GM19372 (cell line): ENCODE data around the gene GRB10.
"Not testable (repeated sequence)": the region's sequence is repeated elsewhere in the genome, so short reads cannot be mapped to it uniquely, and the experiment has no call there.

ENCODE experiments used
- ATAC-seq: cut with Tn5 transposase; IDR thresholded peaks from one replicate; pipeline ENCODE4 v1.9.1; 2021; ENCODE audit warnings: mild to moderate bottlenecking, low read depth, moderate library complexity; ENCODE audit not compliant: unreplicated experiment

GRB10 gene

DNA sequence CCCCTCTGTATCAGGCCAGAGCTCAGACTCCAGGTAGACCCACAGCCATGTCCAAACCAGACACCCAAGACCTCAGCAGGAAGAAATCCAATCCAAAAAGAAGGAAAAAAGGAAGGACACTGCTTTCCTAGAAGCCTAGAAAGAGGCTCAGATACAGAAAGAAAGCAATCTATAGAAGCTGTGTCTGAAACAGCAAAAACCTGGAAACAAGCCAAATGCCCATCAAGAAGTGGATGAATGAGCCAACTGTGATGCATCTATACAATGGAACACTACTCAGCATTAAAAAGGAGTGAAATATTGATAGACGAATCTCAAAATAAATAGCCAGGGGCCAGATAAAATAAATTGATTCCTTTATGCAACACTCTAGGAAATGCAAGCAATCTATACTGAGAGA lies 31.6 kb downstream of the GRB10 start:
- ATAC-seq, result no peak

DNA sequence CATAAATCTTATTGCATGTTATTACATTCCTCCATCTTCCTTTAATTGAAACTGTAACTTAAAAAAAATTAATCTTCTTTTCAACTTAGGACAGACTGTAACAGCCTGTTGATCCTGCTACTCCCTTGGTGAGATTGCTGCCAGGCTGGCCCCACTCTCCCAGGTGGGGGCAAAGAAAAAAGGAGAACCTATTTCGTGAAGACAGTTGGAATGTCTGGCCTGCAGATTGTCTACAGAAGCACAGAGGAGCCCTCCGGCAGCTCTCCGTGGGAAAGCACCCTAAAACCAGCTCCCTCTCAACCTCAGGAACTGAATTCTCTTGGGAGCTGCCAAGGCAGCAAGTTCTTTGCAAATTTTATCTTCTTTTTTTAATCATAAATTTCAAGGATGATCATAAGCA lies 32.8 kb downstream of the GRB10 start:
- no peak for ATAC-seq

DNA sequence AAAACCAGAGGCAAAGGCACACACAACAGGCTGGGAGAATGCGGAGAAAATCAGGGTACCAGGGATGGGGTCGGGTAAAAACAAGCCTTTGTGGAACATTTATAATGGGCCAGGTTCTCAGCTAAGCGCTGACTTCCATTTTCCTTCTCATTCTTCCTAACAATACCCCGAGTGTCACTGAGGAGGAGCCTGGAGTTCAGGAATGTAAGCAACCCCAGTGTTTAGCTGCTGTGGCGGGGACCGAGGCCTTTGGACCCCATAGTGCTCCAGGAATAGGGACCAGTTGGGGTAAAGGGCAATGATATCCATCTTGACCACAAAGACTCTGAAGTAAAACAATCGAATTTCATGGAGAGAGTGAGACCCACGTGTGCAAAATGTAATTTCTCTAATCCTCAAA lies 34.2 kb downstream of the GRB10 start:
- ATAC-seq, result no peak

DNA sequence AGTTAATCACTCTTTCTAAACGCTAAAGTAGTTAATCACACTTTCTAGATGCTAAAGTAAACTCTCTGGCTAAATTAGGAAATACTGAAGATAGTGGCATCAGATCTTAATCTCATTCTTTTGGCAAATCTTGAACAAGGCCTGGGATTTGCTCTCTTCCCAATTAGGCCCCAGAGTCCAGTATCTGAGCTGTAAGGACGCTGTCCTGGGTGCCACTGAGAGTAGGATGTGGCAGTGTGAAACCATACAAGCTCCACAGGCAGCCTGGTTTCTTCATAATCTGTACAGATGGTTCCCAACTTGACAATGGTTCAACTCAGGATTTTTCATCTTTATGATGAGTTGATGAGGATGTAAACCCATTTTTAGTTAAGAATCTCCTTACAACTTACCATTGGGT lies 36.9 kb downstream of the GRB10 start:
- ATAC-seq, result no peak

DNA sequence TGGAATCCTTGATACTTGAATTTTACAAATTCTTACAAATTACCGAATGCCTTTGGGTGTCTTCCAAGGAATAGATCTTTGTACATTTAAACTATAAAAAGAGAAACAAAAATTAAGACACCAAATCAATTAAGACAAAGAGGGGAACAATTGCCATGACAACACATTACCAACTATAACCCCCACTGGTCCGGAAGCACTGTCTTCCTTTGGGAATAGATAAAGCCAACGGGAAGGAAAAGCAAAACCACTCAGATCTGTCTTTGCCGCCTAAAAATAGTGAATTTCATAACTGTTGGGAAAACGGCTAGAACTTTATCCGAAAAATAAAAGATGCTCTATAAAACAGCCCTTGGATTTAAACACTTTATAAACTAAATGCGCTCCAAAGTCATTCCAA lies 37.4 kb downstream of the GRB10 start:
- ATAC-seq, result no peak

DNA sequence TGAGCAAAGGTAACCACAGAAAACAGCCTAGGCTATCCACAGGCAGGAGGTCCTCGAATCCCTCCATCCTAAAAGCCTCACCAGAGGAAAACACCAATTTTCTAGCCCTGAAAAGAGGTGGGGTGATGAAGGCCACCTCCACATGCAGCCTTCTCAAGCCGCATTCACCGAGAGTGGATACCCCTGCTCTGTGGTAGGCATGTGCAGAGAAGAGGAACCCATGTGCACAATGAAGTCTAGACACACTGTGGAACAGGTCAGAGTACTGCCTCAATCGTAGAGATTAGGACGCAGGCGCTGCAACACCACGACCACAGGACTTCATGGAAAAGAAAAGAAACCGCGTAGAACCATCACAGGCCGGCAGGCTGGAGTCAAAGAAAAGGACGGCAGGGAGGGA lies 38.8 kb downstream of the GRB10 start:
- no peak for ATAC-seq

DNA sequence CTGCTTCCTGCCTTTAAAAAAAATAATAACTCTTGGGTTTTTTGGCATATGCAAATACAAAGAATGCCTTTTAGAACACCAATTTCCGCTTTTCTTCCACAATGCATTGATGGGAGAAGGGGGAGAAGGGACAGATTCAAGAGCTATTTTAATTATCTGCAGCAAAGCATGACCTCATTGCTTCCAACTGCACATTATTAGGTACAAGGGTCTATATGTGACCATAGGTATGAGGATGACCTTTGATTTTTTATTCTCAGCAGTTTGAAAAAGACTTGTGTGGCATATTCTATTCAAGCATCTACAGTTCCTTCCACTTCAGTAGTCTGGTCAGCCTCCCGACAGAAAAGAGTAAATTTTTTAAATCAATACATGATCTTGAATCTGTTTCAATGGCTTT lies 39.7 kb downstream of the GRB10 start:
- ATAC-seq, result no peak

DNA sequence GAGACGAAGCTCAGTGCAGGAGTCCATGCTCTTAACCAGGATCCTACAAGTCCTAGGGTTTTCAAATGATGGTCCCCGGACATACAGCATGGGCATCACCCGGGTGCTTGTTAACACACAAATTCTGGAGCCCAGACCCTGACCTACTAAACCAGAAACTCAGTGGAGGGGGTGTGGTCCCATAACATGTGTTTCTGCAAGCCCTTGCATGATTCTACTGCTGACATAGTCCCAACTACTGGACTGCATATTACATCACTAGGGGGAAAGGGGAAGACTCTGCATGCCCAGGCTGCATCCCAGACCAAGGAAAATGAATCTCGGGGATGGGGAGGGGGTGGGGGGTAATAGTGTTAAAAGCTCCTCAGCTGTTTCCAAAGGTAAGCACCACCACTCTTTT lies 40.3 kb downstream of the GRB10 start:
- ATAC-seq, result no peak

DNA sequence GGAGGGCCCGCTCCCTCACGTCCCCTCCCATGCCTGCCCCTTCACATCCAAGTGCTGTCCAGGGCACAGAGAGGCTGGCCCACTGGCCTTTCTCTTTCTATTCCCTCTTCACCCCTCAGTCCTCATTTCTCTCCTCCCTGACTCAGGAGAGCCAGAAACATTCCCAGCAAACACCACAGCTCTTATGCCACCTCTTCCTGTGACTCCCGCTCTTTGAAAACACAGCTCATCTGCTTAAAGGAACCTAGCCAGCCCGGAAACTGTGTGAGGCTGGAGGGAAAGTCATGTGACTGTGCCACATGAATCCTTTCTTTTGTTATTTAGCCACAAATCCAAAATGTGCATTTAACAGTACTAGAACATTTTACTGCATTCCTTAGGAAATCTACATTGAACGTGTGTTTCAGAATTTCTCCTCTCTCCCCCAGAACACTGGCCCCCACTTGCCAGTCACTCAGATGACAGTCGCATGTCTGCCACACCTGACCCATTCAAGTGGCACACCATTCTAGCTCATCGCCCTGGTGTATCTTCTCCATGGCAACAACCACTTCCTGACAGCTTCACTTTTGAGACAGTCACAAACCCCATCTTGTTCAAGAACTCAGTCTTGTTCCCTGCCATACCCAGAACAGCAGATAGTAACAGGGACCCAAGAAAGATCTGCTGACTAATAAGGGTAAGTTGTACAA lies 42.8 kb downstream of the GRB10 start:
- no peak for ATAC-seq

DNA sequence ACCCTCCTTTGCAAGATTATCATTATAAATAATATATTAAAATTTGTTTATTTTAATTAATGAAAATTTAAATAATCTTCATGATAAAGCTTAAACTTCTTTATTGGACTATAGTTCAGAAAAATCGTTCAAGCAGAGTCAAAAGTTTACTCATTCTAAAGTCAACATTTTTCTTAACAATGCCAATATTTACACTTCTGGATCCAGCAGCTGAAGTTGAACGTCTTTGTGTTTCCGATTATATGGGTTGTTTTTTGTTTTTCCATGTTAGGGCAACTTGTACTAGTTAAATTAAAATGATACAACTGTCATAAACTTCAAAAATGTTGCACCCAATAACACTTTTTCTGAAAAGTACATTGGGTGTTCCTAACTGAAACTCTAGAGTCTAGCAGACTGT lies 43.8 kb downstream of the GRB10 start:
- no peak for ATAC-seq

DNA sequence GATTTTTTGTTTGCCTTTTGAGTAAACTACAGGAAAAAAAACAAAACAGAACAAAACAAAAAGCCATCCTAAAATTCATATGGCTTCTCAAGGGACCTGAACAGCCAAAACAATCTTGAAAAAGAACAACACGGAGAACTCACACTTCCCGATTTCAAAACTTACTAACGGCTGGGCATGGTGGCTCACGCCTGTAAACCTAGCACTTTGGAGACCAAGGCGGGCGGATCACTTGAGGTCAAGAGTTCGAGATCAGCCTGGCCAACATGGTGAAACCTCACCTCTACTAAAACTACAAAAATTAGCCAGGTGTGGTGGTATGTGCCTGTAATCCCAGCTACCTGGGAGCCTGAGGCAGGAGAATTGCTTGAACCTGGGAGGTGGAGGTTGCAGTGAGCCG lies 46.9 kb downstream of the GRB10 start:
- ATAC-seq, result not testable (repeated sequence)

DNA sequence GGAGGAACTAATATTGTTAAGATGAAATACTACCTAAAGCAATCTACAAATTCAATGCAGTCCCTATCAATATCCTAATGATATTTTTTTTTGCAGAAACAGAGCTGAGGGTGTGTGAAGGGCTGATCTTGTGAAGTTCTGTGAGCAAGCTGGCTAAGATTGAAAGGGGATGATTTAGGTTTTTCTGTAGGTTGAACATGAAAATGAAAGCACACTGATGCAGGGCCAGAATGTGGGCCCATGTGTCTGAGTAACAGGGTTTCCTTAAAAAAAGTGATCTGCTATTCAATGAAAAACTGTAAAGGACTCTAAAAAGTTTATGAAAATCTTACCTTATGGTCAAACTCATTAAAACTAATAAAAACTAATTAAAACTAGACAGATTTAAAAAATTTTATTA lies 47.4 kb downstream of the GRB10 start:
- no peak for ATAC-seq

DNA sequence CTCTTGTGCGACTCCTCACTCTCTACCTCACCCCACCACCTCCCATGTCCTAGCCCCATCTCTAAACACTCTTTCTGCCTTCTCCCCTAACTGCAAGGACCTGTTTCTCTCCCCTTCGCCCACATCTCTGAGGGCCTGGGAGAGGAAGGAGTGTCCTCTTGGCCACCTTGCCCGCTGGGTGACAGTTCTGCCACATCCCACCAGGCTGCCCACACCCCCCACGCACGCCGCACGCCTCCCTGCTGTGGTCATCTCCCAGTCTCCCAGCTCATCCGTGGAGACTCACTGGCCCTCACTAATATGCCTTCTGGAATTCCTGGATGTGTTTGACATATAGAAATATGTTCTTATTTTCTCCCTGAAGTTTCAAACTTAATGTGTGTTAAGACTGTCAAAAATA lies 48.5 kb downstream of the GRB10 start:
- ATAC-seq, result no peak

DNA sequence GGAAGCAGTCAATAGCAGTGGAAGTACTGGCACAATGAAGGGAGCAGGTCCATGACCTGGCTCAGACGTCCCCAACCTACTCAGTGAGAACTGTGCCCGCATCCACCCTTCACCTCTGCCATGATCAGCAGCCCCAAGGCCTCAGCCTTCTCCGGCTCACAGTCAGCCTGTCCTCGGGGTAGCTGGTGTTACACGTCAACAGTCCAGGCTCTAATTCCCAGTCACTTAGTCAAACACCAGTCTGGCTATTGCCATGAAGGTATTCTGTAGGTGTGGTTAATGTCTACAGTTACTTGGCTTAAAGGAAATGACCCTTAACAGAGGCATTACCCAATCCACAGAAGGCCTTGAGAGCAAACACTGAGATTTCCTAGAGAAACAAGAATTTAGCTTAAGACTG lies 49.1 kb downstream of the GRB10 start:
- ATAC-seq, result no peak

DNA sequence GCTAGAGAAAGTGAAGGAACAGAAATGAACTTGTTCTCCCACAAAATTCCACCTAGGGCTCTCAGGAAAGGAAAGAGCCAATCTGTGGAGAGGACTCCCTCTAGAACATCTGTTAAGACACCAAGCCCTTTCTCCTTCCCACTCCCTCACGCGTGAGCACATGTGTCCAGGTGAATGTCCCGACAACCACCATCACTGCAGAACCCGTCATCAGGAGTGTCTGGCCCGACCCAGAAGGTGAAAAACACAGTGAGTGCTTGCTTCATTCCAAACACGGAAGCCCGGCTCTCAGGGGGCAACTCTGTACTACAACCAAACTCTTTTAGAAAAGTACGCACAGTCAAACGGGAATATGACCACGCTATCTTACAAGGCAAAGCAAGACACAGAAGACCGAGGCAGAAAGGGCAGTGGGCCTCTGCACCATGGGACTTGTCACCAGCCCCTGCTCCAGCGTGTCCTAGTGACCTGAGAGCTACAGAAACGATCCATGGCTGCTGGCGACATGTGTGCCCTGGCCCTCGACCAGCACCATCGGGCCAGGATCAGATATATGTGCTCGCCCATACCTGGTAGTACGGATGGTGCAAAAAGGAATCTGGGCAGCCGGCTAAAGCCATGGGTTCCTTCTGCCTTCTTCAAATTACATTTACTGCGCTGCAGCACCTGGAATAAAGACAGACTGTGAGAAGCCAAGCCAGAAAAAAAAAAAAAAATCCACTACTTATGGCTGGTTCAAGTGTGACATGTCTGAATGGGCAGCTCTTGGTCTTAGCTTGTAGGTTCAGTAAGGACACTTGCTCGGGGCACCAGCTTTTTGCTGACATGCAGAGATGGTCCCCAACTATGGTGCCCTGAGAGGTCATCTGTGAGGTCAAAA lies 50.8 kb downstream of the GRB10 start:
- ATAC-seq, result no peak

DNA sequence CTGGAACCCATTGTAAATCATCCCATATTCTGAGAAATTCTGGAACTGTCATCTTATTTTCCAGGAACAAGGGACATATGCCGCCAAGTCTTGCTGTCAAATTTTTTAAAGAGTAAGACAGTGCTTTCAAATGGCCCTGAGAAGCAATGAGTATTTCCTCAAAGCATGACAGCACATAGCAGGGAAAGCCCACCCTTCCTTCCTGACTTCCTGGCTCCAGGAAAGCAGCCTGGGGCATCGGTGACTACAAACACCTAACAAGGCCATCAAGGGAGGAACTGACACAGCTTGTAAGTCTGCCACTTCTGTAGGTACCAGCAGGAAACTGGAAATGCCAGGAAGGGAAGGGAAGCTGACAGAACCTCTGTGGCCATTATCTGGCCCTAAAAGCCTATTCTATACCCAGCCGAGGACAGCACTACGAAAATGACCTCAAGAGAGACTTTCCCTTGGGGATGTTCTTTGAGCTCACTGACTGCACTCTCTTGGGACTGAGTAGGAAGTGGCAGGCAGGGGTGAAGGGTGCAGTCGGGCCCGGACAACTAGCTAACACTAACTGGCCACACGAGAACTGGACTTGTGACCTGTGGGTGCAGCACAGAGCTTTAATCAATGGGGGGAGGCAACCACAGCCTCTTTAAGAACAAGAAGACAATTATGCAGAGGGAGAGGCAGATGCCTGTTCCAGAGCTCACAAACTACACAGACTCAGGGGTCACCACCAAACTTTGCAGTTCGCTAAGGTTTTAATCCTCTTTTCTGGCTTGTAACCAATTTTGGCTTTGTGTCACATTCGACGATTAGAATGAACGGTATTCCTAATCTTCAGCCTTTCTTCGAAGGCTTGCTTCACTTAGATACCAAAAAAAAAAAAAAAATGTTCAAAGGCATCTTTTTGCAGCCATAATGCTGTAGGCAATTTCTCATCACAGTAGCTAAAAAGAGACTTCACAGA lies 52.0 kb downstream of the GRB10 start:
- no peak for ATAC-seq

DNA sequence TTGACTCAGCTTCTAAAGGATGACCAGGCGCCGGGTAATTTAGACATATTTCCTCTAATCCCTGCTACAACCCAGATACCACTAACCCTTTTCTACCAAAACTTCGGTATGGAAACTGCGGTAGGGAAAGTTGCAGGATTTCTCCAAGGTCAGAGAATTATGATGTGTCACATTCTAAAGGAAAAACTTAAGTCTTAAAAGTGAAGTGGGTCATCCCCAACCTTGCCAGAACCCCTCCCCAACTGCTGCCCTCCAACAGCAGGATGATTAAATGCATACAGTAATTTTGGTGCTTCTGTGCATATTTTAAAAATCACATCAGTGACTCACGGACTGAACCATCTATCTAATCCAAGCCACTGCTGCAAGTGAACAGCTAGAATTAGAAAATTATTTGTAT lies 52.7 kb downstream of the GRB10 start:
- no peak for ATAC-seq

DNA sequence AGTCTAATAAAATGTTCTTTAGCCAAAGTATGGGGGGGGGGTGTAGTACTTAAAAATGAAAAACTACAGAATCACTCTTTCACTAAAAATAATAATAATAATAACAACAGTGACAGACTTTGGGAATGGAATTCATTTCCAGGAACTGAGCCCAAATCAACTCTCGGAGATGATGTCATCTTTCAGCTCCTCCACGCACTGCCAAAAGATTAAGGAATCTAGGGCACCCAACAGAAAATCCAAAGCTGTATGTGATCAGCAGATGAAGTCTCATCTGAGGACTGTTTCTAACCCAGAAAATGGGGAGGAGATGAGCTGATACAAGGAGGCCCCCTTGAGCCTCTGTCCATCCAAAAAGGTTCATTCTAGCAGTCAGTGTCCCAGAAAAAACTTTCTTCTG lies 54.5 kb downstream of the GRB10 start:
- ATAC-seq, result no peak

DNA sequence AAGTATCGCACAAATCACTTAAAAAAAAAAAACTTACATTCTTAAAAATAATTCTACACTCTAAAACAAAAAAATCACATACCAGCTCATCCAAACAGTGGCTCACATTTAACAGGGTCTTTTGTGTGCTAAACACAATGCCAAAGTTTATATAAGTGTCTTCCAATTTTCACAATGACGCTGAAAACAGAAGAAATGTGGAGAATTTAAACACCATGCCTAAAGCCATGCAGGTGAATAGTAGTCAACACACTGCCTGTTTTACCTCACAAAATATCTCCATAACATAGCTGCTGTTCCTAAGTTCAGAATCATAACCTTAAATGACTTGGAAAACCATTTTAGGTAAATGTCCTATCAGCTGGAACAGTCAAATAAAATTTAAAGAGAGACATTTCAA lies 55.0 kb downstream of the GRB10 start:
- ATAC-seq, result no peak

DNA sequence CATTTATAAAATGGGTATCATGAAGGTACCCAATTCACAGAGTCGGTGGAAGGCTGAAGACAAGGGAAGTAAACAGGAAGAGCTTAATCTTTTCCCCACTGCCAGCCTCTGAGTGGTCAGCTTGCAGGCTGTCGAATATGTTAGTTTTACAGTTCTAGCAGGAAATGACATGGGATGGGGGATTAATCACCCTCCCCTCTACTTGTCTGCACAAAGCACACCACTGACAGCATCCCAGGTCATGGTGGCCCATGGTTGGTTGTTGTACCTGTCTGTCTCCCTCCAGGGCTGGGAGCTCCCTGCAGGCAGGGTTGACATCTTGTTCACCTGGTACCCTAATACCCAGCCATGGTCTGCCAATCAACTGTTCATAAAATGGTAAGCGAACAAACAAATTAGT lies 55.6 kb downstream of the GRB10 start:
- ATAC-seq, result no peak

DNA sequence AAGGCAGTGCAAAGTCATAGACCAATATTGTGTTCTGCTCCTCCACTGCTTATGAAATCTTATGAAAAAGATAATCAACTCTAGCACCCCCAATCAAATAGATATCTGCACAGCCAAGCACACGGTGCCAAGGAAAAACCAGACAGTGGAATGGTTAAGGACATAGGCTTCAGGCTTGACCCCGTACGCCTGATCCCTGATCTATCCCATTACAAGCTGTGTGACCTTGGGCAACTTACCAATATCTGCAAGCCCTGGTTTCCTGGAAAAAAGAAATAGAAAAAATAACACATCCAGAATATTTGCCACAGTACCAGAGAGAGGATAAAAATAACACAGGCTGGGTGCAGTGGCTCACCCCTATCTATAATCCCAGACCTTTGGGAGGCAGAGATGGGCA lies 56.9 kb downstream of the GRB10 start:
- no peak for ATAC-seq
